OCI-M1 (cell line): ENCODE results near the gene ERAP2.
"Not testable (repeated sequence)": the region's sequence is repeated elsewhere in the genome, so short reads cannot be mapped to it uniquely, and the experiment has no call there.

Source experiments
- DNase-seq: peaks from one replicate; lab custom pipeline; 2025; lab: John Stamatoyannopoulos, UW

The ERAP2 gene, protein sequence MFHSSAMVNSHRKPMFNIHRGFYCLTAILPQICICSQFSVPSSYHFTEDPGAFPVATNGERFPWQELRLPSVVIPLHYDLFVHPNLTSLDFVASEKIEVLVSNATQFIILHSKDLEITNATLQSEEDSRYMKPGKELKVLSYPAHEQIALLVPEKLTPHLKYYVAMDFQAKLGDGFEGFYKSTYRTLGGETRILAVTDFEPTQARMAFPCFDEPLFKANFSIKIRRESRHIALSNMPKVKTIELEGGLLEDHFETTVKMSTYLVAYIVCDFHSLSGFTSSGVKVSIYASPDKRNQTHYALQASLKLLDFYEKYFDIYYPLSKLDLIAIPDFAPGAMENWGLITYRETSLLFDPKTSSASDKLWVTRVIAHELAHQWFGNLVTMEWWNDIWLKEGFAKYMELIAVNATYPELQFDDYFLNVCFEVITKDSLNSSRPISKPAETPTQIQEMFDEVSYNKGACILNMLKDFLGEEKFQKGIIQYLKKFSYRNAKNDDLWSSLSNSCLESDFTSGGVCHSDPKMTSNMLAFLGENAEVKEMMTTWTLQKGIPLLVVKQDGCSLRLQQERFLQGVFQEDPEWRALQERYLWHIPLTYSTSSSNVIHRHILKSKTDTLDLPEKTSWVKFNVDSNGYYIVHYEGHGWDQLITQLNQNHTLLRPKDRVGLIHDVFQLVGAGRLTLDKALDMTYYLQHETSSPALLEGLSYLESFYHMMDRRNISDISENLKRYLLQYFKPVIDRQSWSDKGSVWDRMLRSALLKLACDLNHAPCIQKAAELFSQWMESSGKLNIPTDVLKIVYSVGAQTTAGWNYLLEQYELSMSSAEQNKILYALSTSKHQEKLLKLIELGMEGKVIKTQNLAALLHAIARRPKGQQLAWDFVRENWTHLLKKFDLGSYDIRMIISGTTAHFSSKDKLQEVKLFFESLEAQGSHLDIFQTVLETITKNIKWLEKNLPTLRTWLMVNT

GRCh38 chr5:96876292-96876850, at the start of gene ERAP2:
TSS of gene ERAP2 (plus strand) at chr5:96876500. CDS start at chr5:96879686, 3,186 bp downstream.
- DNase-seq: peak; percentile 87

DNA sequence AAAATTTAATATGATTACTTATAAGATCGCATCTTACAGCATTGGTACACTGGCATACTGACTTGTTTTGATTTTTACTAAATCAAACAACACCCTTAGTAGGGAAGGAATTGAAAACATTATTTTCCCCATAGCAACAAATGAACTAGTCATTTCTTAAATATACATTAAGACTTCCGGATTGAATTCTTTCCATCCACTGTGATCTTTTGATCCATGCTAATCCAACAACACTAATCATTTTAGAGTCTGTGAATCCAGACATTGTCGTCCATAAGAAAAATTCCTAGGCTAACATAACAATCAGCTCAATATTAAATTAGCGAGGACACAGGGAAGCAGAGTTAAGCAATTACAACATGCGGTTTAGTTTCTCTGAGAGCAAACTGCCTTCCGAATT, 47.0 kb upstream of the ERAP2 start:
- DNase-seq: no peak

GRCh38 chr5:96834016-96834415, 42.3 kb upstream of the ERAP2 start:
- DNase-seq: no peak

GRCh38 chr5:96835791-96836191, 40.5 kb upstream of the ERAP2 start:
- no peak for DNase-seq

DNA sequence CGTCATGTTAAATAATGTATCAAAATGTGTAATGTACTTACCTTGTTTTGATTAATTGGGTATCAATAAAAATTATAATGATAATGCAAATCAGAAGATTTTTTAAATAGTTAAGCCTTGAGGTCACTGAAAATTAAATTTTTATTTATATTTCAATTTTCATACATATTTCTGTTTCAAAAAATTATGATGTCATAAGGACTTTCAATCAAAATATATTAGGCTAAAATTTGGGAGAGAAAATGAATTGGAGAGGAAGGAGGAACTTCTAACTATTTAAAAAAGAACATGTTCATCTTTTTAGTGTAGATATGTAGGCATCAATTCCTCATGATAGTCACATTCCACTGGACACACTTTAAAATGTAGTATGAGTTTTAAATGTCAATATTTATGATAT, 39.5 kb upstream of the ERAP2 start:
- no peak for DNase-seq

DNA sequence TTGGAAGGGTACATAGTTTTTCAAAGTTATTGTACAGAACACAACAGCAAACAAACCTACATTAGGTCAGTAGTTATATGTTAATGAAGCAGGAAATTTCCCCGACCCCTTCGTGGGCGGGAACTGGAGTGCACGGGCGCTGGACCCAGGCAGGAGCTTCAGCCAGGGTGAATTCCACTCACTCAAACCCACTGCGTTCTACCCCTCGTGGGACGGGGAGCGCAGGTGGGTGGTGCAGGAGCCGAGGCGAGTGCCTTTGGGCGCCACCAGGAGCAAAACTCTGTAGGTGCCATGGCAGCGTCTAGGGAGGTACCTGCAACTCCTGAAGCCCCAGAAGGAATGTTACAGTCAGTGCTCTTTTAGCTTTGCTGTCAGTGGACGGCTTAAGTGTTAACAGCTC, 39.0 kb upstream of the ERAP2 start:
- no peak for DNase-seq

DNA sequence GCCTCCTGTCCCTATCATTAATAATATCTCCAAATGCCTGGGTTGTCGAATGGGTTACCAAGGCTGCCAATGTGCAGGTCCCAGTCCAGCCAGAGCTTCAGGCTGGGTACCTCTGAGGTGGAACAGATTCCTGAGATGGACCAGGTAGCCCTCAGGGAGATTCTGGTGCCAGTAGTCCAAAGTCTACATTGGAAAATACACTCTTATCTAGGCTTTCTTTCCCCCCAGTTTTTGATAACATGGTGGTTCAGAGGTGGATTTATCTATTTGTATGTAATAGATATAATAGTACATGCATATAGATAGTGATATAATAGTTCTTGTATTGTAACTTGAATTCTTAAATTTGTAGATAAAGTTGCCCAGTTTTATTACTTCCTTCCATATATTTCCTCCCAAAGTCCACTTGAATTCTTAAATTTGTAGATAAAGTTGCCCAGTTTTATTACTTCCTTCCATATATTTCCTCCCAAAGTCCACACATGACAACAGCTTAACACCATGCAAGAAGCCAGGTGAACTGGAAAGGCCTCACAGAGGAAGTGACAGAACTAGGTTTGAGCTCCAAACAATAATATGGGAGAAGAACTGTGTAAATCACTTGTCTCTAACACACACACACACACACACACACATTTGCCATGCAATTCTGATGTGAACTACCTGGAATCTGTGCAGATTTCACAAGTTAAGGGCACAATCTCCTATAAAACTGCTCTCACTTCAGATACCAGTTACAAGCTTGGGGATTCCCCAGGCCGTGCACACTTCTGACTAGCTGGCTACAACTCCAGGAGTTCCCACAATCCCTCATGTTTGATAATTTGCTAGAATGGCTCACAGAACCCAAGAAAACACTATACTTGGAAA, 37.9 kb upstream of the ERAP2 start:
- no peak for DNase-seq

GRCh38 chr5:96839071-96839592, 37.2 kb upstream of the ERAP2 start:
- no peak for DNase-seq

- DNase-seq: not testable (repeated sequence)
Measured at GRCh38 chr5:96841931-96842330, 34.4 kb upstream of the ERAP2 start.

GRCh38 chr5:96843140-96843539, 33.2 kb upstream of the ERAP2 start:
- peak; percentile 67 for DNase-seq

DNA sequence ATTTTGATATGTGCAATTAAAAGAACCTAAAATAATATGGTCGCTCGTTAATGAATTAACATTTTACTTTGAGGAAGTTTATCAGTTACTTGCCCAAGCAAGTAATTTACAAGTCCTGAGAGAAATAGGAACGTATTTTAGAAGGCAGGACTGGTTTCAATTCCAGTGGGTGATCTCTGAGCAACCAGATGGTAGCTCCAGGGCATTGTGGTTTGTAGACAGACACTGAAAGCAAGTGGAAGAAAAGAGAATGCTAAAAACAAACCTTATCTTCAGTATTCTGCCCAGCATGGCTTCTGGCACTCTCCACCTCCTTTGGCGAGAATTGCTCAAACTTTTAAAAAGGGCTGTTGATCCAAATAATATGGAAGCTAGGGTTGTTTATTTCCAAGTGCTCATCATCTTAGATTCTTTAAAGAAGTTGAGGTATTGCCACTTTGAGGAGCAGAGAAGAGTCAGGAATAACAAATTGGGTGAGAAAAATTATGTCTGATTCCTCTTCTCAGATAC, 31.8 kb upstream of the ERAP2 start:
- DNase-seq: peak; percentile 77

GRCh38 chr5:96851312-96852062, 24.8 kb upstream of the ERAP2 start:
- no peak for DNase-seq

GRCh38 chr5:96852759-96853158, 23.5 kb upstream of the ERAP2 start:
- no peak for DNase-seq

- DNase-seq: no peak
Measured at GRCh38 chr5:96854067-96854466, 22.2 kb upstream of the ERAP2 start.

- peak; percentile 30 for DNase-seq
Measured at GRCh38 chr5:96855031-96855872, 21.0 kb upstream of the ERAP2 start.

DNA sequence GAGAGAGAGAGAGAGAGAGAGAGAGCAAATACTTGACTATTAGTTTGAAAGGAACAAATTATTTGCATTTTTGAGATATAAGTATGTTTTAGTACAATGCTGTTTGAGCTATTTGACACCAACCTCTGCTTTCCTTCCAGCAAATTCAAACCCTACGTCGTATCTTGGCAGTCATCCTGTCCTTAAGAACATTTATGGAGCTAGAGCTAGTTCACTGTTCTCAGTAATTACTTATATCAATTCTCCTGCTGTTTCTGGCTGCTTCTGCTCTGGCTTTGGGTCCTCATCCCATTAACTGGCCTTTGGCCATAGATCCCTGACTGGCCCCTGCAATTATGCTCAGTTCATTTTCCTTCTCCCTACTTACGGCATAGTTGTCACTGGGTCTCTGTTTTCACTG, 19.9 kb upstream of the ERAP2 start:
- no peak for DNase-seq

DNA sequence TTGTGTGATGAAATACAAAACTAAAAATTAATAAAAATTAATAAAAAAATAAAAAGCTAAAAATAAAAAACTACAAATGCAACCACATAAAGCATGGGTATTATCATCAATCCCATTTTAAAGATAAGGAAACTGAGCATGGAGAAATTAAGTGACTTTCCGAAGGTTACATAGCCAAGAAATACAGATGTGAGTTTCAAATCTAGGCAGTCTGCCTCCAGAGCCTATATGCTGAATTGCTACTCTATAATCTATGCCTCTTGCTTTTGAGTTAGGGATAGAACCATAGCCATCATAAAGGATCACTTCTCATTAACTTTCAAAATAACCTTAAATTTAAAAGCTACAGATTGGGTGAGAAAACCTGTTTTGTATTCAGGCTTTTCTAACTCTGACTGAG, 18.8 kb upstream of the ERAP2 start:
- DNase-seq: peak; percentile 56

DNA sequence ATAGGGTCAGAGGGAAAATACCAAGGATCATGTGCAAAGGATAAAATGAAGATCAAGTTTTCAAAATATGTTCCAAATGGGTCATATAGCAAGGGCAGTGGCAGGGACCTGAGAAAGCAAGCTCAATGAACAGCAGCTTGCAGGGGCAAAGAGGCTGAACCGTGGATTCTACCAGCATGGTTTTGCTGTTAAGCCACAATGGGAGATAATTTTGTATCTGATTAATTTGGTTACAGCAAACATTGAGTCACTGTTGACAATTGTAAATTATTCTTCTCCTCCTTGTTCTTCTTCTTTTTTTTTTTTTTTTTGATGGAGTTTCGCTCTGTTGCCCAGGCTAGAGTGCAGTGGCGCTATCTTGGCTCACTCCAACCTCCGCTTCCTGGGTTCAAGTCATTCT, 18.4 kb upstream of the ERAP2 start:
- DNase-seq: peak; percentile 61

- no peak for DNase-seq
Measured at GRCh38 chr5:96859375-96859774, 16.9 kb upstream of the ERAP2 start.
